SJCRH30 (cell line): ENCODE results near the gene NUCB2. TPM values are rescaled to one million over a fixed set of nuclear protein-coding genes. Genes with fewer than 3 reads are reported as not detected.

Experiments used
- DNase-seq, 2 experiments: peaks; one replicate each; pipeline ENCODE4 v3.0.0-alpha.2; 2015 to 2020
- H3K27ac ChIP-seq: fragments of 250-450 bp; sonication (Bioruptor Pico); 2 replicates; pipeline ENCODE4 v1.5.1; 2020; ENCODE audit warnings: mild to moderate bottlenecking, moderate library complexity
- H3K27me3 ChIP-seq: fragments of 250-450 bp; sonication (Bioruptor Pico); 2 replicates; pipeline ENCODE4 v1.5.1; 2020; ENCODE audit warnings: mild to moderate bottlenecking, moderate library complexity
- H3K36me3 ChIP-seq: fragments of 250-450 bp; sonication (Bioruptor Pico); 2 replicates; pipeline ENCODE4 v1.5.1; 2020; ENCODE audit warnings: mild to moderate bottlenecking, moderate library complexity
- H3K4me1 ChIP-seq: fragments of 250-450 bp; sonication (Bioruptor Pico); 2 replicates; pipeline ENCODE4 v1.5.1; 2020; ENCODE audit warnings: mild to moderate bottlenecking, moderate library complexity
- H3K4me3 ChIP-seq: fragments of 250-450 bp; sonication (Bioruptor Pico); 2 replicates; pipeline ENCODE4 v1.5.1; 2020; ENCODE audit warnings: mild to moderate bottlenecking, moderate library complexity
- H3K9me3 ChIP-seq: fragments of 250-450 bp; sonication (Bioruptor Pico); replicated peaks from 2 replicates; pipeline ENCODE4 v1.5.1; 2020; ENCODE audit warnings: mild to moderate bottlenecking, moderate library complexity
- total RNA-seq: library from RNA; depleted of rRNA; stranded (reverse); fragments of >200 nt; shearing (Covaris generic); gene quantifications from 2 replicates; pipeline ENCODE4 v1.2.3, GENCODE V29; 2014

NUCB2 gene
- total RNA-seq, 1 experiment from 2014 or later, result 32.6 TPM

DNA sequence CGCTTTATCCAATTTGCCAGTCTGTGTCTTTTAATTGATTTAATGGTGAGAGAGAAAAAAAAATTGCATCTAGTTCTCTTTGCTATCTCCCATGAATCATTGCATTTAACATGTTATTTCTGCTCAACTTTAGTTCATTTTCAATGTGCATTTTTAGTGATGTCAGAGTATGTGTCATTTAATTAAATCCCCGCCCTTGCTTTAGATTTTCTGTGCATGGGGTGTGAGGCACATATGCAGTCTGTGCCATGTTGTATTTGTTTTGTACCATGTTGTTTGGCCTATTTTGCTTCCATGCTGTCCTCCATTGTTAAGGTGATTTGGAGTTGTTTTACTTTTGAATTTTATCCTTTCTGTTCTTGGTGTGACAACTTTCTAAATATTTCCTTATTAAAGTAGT lies 66.7 kb downstream of the NUCB2 start:
- no peak overlapping the region for H3K4me3 ChIP-seq
- no peaks in the 10 kb centered on the region for H3K36me3 ChIP-seq
- H3K27ac ChIP-seq, result no peak overlapping the region
- no peaks in the 10 kb centered on the region for H3K9me3 ChIP-seq
- no peak for DNase-seq
- H3K27me3 ChIP-seq, result no peaks in the 10 kb centered on the region
- H3K4me1 ChIP-seq, result no peaks in the 10 kb centered on the region

DNA sequence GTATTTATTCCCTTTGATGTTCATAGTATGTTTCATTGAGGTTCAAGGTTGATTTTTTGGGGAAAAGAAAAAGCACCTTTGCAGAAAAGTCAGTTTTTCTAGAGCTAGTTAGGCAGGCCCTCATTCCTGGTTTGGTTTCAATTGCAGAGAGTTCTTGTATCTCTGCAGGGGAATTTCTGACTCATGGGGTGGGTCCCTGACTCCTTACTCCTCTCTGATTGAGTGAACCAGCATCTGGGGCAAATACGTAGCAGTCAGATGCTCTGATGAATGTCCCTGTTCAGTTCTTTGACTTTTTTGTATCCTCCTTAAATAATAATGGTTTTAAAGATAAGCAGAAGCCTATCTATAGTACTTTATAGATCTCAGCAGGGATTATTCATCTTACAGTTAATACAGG lies 67.4 kb downstream of the NUCB2 start:
- H3K9me3 ChIP-seq, result no peaks in the 10 kb centered on the region
- no peaks in the 10 kb centered on the region for H3K36me3 ChIP-seq
- H3K27me3 ChIP-seq, result no peaks in the 10 kb centered on the region
- no peaks in the 10 kb centered on the region for H3K4me1 ChIP-seq
- no peak overlapping the region for H3K4me3 ChIP-seq
- no peak for DNase-seq
- H3K27ac ChIP-seq, result no peak overlapping the region

DNA sequence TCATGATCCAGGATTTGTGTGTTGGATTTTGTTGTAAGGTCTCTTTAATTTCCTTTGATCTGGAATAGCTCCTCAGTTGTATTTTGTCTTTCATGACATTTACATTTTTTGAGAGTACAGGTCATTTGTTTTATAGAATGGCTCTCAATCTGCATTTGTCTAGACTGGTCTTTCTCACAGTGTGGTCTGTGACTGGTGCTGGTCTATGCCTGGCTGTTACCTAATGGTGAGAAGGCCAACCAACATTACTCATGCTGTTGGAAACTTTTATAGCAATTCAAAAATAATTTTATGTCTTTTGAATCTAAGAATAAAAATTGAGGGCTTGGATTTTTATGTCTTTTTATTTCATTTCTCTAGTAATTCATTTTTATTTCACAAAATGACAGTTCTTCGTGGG lies 71.1 kb downstream of the NUCB2 start:
- H3K9me3 ChIP-seq, result no peaks in the 10 kb centered on the region
- H3K4me3 ChIP-seq, result no peak overlapping the region
- H3K4me1 ChIP-seq, result no peaks in the 10 kb centered on the region
- H3K27ac ChIP-seq, result no peak overlapping the region
- no peaks in the 10 kb centered on the region for H3K36me3 ChIP-seq
- no peak for DNase-seq
- no peaks in the 10 kb centered on the region for H3K27me3 ChIP-seq

DNA sequence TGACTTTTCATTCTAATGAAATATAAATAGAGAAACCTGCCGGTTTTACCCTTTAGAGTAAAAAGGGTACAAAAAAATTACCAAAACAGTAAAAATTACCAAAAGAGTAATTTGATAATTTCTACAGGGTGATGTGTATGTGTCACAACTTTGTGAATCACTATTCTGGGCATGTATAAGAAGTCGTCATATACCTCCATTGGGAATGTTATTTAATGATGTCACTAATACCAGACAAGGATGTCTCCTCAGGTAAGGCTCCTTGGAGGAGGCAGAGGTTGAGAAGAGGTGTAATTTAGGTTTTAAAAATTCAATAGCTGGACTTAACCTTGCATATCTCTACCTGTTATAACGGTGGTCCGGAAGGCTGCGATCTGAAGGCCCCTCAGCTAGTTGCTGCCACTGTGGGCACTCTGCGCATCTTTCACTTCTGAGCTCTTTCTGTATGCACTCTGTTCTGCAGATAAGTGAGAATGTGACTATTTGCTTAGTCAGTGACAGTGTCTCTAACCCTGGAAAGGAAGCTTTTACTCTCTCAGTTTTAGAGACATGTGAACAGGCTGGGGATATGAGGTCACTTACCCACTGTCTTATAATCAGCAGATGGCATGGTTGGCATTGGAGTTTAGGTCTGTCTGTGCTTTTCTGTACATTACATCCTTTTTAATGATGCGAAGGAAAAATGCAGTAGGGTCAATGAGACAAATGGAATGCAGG lies 74.1 kb downstream of the NUCB2 start:
- no peak for DNase-seq
- H3K36me3 ChIP-seq, result no peaks in the 10 kb centered on the region
- H3K9me3 ChIP-seq, result no peaks in the 10 kb centered on the region
- no peaks in the 10 kb centered on the region; the same call in 1 of the 2 replicates for H3K4me1 ChIP-seq
- no peak overlapping the region for H3K27ac ChIP-seq
- H3K27me3 ChIP-seq, result no peaks in the 10 kb centered on the region
- no peak overlapping the region for H3K4me3 ChIP-seq

DNA sequence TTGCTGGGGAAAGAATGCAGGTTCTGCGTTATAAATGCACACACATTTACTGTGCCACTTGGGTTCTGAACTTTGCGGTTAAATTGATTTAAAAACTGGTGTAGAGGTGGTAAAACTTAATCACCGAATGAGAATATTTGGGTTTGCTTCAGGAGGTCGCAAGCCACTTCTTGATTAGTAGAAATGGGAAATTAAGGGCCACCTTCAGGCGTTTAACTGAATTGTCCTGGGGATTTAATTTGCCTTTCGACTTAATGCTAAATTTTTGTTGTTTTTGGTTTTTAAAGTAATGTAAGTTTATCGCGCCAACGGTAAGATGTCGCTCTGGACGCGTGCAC lies 74.6 kb downstream of the NUCB2 start:
- Histone ChIP-seq H3K27ac (no peak overlapping the region), H3K4me1 (no peaks in the 10 kb centered on the region; the same call in 1 of the 2 replicates), H3K36me3 (no peaks in the 10 kb centered on the region), H3K4me3 (peak overlapping the region; percentile 71), H3K9me3 (no peaks in the 10 kb centered on the region), H3K27me3 (no peaks in the 10 kb centered on the region)
- no peak for DNase-seq

DNA sequence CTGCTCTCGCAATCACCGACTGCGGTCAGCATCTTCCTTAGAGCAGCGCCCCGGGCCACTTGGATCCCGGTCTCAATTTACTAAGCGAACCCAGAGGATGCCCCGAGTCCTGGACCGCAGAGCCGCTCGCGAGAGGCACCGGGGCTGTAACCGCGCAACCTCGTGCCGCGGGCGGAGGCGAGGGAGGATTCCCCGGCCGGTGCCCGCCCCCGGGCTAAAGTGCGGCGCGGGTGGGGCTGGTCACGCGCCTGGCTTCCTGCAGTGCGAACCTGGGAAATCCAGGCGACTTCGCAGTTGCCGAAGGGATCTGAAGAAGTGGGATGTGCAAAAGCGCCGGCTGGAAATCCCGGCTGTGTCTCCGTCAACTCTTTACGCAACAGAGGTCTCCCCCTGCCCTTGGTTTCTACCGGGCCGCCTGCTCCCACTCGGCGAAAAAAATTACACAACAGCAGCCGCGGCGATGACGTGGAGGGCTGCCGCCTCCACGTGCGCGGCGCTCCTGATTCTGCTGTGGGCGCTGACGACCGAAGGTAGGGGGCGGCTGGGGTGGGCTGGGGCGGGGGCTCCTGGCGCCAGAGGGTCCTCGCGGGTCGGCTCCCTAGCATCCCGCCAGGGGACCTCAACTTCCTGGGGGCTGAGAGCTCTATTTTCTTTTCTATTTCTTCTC lies 75.1 kb downstream of the NUCB2 start, which contains the start of gene NCR3LG1:
TSS of gene NCR3LG1 (plus strand) at position 291 of the 667 bp plus-strand sequence. CDS start at position 461, 170 bp downstream.
- Histone ChIP-seq H3K9me3 (no peaks in the 10 kb centered on the region), H3K36me3 (no peaks in the 10 kb centered on the region), H3K27ac (no peak within 1 kb of the TSS), H3K4me3 (peak within 1 kb of the TSS; percentile 71), H3K4me1 (no peaks in the 10 kb centered on the region; the same call in 1 of the 2 replicates), H3K27me3 (no peaks in the 10 kb centered on the region)
- peak; percentile 28 to 40 for DNase-seq

DNA sequence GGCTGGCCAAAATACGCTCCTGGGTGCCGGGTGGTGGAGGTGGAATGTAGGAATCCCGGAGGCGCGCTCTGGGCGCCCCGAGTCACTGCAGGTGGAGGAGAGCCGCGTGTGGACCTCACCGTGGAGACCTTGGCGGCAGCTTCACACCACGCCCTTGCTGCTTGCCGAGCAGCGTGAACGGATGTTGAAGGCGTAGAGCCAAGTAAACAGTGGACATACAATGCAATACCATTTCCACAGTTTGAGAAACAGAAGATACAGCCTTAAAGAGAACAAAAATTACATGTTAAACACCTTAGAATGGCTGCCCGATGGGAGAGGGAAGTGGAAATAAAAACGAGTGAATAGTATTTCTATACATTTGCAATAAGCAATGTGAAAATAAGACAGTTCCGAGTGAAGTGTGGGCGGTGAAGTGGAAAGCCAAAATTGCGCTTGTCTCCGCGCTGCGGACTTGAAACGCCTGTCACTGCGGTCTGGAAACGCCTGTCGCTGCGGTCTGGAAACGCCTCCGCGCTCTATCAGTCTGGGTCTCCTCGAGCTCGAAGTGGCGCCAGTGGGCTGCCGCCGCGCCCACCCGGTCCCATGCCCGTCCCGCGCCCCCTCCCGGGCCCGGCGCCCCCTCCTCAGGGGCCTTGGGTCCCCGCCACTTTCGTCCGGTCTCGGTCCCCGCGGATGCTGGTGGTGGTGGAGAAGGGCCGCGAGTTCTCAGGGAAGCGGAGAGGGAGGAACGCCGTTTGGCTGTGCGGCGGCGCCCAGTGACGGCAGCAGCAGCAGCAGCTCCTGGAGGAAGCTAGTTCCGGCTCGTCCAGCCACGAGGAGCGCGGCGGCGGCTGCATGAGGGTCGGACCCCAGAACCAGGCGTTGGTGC lies 76.6 kb downstream of the NUCB2 start:
- Histone ChIP-seq H3K9me3 (no peaks in the 10 kb centered on the region), H3K4me1 (no peaks in the 10 kb centered on the region; the same call in 1 of the 2 replicates), H3K4me3 (peak overlapping the region; percentile 71), H3K36me3 (no peaks in the 10 kb centered on the region), H3K27ac (peak overlapping the region; percentile 61), H3K27me3 (no peaks in the 10 kb centered on the region)
- DNase-seq, result peak; percentile 88

DNA sequence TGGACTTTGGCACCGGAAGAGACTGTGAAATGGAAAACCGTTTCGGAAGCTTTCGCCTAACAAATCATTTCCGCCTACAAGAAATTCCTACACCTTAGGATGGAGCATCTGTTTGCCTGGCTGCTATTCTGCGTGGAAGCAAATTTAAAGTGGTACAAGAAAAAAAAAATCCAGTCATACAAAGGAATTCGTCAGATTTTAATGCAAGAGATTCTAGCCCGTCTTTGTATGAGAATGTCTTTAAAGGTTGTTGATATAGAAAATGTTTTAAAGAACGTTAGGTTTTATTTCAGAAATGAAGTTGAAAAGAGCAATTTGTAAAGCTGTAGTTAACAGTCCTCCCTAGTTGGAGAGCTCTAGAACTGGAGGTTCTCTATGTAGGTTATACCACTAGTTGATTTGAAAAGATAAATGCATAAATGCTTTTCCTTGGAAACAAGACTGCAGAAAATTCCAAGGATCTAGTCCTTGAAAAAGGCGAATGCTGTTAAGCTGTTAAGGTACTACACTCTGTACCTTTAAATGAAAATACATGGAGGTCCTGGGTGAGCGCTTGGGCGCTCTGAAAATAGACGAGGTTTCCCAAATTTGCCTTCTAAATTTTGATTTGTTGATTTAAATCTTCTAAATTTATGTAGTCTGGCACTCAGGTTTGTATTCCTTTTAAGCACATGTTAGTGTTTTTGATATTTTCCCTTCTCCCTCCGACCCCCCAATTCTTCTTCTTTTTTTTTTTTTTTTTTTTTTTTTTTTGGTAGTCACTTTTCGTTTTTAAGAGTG lies 77.5 kb downstream of the NUCB2 start:
- no peaks in the 10 kb centered on the region for H3K27me3 ChIP-seq
- no peaks in the 10 kb centered on the region for H3K36me3 ChIP-seq
- peak overlapping the region; percentile 71 for H3K4me3 ChIP-seq
- H3K9me3 ChIP-seq, result no peaks in the 10 kb centered on the region
- H3K27ac ChIP-seq, result peak overlapping the region; percentile 61
- DNase-seq, result peak in 1 of 2 experiments; percentile 50
- H3K4me1 ChIP-seq, result no peaks in the 10 kb centered on the region; the same call in 1 of the 2 replicates

DNA sequence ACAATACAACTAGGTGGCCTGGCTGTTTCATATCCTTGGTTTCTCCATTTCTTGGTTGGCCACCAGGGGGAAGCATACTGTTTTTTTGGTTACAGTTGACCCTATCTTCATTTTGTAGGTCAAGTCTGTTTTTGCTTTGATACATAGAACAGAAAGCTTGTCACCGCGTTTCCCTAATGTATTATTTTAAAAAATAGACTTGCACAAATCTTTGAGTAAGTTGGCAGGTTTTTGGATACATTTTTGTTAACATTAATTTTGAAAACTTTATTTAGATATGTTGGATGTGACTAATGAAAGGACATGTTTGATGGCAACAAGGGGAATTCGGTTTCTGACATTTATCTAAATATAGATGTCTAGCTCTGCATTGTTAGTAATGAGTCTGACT lies 78.1 kb downstream of the NUCB2 start:
- peak overlapping the region; percentile 71 for H3K4me3 ChIP-seq
- DNase-seq, result peak; percentile 79 to 91
- no peaks in the 10 kb centered on the region for H3K27me3 ChIP-seq
- H3K27ac ChIP-seq, result no peak overlapping the region
- H3K4me1 ChIP-seq, result no peaks in the 10 kb centered on the region; the same call in 1 of the 2 replicates
- no peaks in the 10 kb centered on the region for H3K9me3 ChIP-seq
- no peaks in the 10 kb centered on the region for H3K36me3 ChIP-seq

DNA sequence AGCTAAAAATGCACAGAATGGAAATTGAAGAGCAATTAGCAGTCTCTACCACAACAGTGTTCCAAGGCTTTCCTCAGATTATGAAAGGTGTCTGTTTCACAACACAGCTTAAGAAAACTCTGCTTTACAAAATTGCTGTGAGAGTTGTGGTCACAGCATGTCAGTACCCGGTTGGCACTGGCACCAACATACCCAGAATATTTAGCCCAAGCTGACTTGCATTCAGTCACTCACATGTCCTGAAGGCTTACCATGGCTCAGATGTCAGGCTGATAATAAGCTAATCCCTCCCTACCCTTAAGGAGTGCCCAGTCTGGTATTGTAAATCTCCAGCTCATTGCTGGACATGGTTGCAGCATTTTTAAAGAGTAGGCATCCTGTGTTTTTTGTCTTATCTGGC lies 90.0 kb downstream of the NUCB2 start:
- no peak overlapping the region for H3K4me3 ChIP-seq
- no peaks in the 10 kb centered on the region for H3K27me3 ChIP-seq
- peaks cover 22% of the 10 kb centered on the region for H3K9me3 ChIP-seq
- no peak overlapping the region for H3K27ac ChIP-seq
- H3K36me3 ChIP-seq, result peaks cover 27% of the 10 kb centered on the region
- H3K4me1 ChIP-seq, result no peaks in the 10 kb centered on the region
- DNase-seq, result no peak

DNA sequence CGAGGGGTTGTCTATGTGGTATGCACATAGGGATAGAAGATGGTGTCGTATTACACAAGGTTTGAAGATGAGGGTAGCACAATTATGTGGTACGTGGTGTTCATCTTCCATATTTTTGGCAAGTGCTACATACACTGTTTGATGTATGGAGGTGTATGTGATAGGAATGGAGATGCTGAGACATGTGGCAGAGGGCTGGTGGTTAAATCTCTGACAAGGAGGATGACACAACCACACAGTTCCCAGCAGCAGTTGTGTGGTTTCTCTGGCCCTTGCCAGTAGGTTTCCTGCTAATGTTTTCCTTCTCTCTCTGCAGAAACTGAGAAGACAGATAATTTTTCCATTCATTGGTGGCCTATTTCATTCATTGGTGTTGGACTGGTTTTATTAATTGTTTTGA lies 92.0 kb downstream of the NUCB2 start:
- no peak overlapping the region for H3K4me3 ChIP-seq
- H3K36me3 ChIP-seq, result peaks cover 32% of the 10 kb centered on the region
- H3K27me3 ChIP-seq, result no peaks in the 10 kb centered on the region
- no peaks in the 10 kb centered on the region for H3K4me1 ChIP-seq
- no peak for DNase-seq
- no peak overlapping the region for H3K27ac ChIP-seq
- H3K9me3 ChIP-seq, result peaks cover 34% of the 10 kb centered on the region

DNA sequence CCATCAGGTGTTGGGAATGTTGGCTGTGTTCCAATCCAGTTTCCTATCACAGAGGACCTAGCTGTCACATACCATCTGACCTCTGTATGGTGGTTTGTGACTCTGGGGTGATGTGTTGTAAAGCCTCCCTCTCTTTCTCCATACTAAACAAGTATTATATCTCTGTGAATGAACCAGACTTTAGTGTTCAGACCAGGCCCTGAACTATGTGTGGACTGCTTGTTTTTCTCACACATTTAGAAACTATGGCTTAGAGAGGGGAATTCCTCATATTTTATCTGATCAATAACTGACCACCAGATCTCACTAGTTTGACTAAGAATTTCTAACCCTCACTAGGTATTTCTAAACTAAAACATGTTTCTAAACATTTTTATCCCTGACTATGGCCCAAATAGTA lies 92.6 kb downstream of the NUCB2 start:
- Histone ChIP-seq H3K36me3 (peaks cover 32% of the 10 kb centered on the region), H3K9me3 (peaks cover 34% of the 10 kb centered on the region), H3K27me3 (no peaks in the 10 kb centered on the region), H3K27ac (no peak overlapping the region), H3K4me3 (no peak overlapping the region), H3K4me1 (no peaks in the 10 kb centered on the region)
- no peak for DNase-seq

DNA sequence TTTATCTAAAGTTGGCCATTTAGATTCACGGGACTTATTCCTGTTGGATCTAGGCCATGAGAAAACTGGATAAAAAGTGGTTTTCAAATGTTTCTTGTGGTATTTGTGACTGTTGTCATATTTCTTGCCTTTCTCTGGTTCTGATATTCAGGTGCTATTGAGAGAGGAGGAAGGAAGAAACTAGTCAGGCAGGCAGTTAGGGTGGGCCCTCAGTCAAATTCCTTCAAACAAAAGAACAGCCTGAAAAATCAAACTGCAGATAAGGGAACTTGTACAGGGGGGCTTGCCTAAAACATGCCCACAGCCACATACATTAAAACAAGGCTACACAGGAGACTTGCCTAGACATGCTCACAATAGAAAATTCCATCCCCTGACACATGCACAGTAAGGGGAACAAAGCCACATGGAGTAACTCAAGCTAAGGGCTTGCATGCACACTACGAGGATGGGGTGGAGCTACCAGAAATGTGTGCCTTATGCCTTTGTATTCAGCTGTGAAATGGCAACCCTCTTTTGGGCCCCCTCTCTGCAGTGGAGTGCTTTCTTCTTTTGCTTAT lies 93.2 kb downstream of the NUCB2 start:
- no peak for DNase-seq
- no peak overlapping the region for H3K27ac ChIP-seq
- no peak overlapping the region for H3K4me3 ChIP-seq
- peaks cover 32% of the 10 kb centered on the region for H3K36me3 ChIP-seq
- no peaks in the 10 kb centered on the region for H3K4me1 ChIP-seq
- no peaks in the 10 kb centered on the region for H3K27me3 ChIP-seq
- H3K9me3 ChIP-seq, result peaks cover 34% of the 10 kb centered on the region

DNA sequence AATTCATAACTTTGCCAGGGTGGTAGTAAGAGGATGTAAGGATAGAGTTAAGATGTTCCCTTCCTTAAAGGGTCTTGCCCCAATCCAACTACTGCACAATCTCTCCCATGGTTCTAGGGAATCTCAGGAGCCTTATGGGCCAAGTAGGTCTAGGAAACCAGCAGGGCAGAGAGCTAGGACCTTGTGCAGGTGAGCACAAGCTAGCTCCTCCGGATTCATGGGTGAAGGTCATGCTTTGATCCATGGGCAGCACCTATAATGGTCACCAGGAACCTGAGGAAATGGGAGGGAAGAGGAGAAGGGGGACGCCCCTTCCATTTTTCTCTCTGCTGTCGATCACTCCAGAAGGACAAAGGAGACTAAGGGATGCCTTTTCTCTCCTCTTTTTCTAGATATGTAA lies 95.1 kb downstream of the NUCB2 start:
- no peaks in the 10 kb centered on the region for H3K27me3 ChIP-seq
- H3K4me3 ChIP-seq, result no peak overlapping the region
- no peaks in the 10 kb centered on the region for H3K4me1 ChIP-seq
- H3K9me3 ChIP-seq, result peaks cover 34% of the 10 kb centered on the region
- H3K36me3 ChIP-seq, result peaks cover 32% of the 10 kb centered on the region
- DNase-seq, result peak; percentile 37 to 49
- H3K27ac ChIP-seq, result no peak overlapping the region
